Smooth muscle cell (in vitro differentiated cells): ENCODE results near the gene RGPD3. TPM values are rescaled to one million over a fixed set of nuclear protein-coding genes. Genes with fewer than 3 reads are reported as not detected.
"Not testable (repeated sequence)": the region's sequence is repeated elsewhere in the genome, so short reads cannot be mapped to it uniquely, and the experiment has no call there.

Experiments
- DNase-seq: peaks from one replicate; lab custom pipeline; 2025; ENCODE audit not compliant: unreplicated experiment; lab: John Stamatoyannopoulos, UW
- H2AFZ ChIP-seq: fragments of 200-600 bp; sonication (generic); 2 replicates; pipeline ENCODE4 v1.6.0; 2016; ENCODE audit warnings: antibody characterized with exemption, low read depth, mild to moderate bottlenecking
- H3F3A ChIP-seq: fragments of 200-600 bp; sonication (generic); 2 replicates; pipeline ENCODE4 v1.6.0; 2017; ENCODE audit warnings: antibody characterized with exemption, low read depth
- H3K27ac ChIP-seq: fragments of 200-600 bp; sonication (generic); 2 replicates; pipeline ENCODE4 v1.5.1; 2016; ENCODE audit warnings: low read depth, mild to moderate bottlenecking
- H3K27me3 ChIP-seq: fragments of 200-600 bp; sonication (generic); 2 replicates; pipeline ENCODE4 v1.6.1; 2016; ENCODE audit warnings: low read depth, mild to moderate bottlenecking
- H3K36me3 ChIP-seq: fragments of 200-600 bp; sonication (generic); 2 replicates; pipeline ENCODE4 v1.5.1; 2016; ENCODE audit warnings: low read depth
- H3K4me1 ChIP-seq: fragments of 200-600 bp; sonication (generic); 2 replicates; pipeline ENCODE4 v1.5.1; 2016; ENCODE audit warnings: low read depth
- H3K4me2 ChIP-seq: fragments of 200-600 bp; sonication (generic); 2 replicates; pipeline ENCODE4 v1.6.0; 2016; ENCODE audit warnings: mild to moderate bottlenecking
- H3K4me3 ChIP-seq: fragments of 200-600 bp; sonication (generic); 2 replicates; pipeline ENCODE4 v1.5.1; 2016; ENCODE audit warnings: mild to moderate bottlenecking
- H3K79me2 ChIP-seq: fragments of 200-600 bp; sonication (generic); 2 replicates; pipeline ENCODE4 v1.6.0; 2016; ENCODE audit warnings: low read depth, mild to moderate bottlenecking
- H3K9ac ChIP-seq: fragments of 200-600 bp; sonication (generic); 2 replicates; pipeline ENCODE4 v1.6.0; 2016; ENCODE audit warnings: low read depth
- H3K9me3 ChIP-seq: fragments of 200-600 bp; sonication (generic); replicated peaks from 2 replicates; pipeline ENCODE4 v1.5.1; 2016; ENCODE audit warnings: low read depth
- H4K20me1 ChIP-seq: fragments of 200-600 bp; sonication (generic); 2 replicates; pipeline ENCODE4 v1.6.0; 2016; ENCODE audit warnings: low read depth
- WGBS: methylation state at CpG from one replicate; pipeline ENCODE4 v1.1.7; 2016; ENCODE audit warnings: low lambda C conversion rate; 5-methylcytosine and 5-hydroxymethylcytosine counted together
- polyA plus RNA-seq: library from polyadenylated mRNA; unstranded; fragments of >200 nt; fragmentation: Nextera tagmentation; extraction: Ambion mirVana; gene quantifications from 2 replicates; pipeline ENCODE4 v1.2.1, GENCODE V29; 2016
- total RNA-seq: library from RNA; depleted of rRNA; stranded (reverse); fragments of >200 nt; gene quantifications from 2 replicates; pipeline ENCODE4 v1.2.3, GENCODE V29; 2014
- TF ChIP-seq, protein P1 (sequence below): fragments of 200-600 bp; sonication (generic); IDR thresholded peaks from 2 replicates; pipeline ENCODE4 v1.5.1; 2017; ENCODE audit warnings: borderline replicate concordance, mild to moderate bottlenecking, antibody characterized with exemption; ENCODE audit not compliant: insufficient read depth, poor library complexity, severe bottlenecking

RGPD3 gene
- total and polyA plus RNA-seq, 2 experiments from 2014 or later = 0.04 TPM; not detected in 1

DNA sequence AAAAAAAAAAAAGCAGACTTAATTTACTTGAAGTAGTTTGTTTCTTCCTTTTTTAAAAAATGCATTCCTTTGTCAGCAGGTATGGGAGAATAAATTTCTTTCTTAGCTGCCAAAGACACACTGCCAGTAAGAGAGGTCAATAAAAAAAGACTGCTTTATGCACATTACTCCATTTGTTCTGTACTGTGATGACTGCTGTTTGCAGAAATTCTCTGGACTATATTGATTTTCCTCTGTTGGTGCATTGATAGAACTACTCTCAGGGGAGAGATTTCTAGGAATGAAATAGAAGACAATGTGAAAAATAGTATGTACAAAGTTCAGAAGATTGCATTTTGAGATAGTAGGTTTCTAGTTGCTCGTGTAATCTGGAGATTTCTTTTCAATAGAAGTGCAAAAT, 11.3 kb upstream of the RGPD3 start:
- not testable (repeated sequence) for H3K4me2 ChIP-seq, H4K20me1 ChIP-seq

DNA sequence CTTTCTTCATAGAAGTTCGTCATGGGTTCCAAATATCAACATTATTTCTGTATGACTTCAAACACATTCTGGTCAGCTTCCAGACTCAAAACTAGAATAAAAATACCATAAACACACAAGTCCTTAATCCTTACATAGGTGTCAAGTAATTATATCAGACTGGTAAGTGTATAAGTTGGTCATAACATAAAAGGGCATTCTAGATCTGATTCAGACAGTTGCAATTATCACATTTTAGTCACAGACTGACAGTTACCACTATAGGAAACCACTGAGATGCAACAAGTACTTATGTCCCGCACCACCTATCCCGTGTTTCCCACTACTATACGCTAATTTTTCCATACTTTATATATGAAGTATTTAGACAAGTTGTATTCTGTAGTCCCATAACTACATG, 9.4 kb upstream of the RGPD3 start:
- H3K36me3 ChIP-seq, H3K27me3 ChIP-seq, H3K4me3 ChIP-seq, H2AFZ ChIP-seq, H4K20me1 ChIP-seq, H3K79me2 ChIP-seq, H3K4me1 ChIP-seq, H3K4me2 ChIP-seq, H3K27ac ChIP-seq, DNase-seq, H3F3A ChIP-seq, H3K9ac ChIP-seq, H3K9me3 ChIP-seq: not testable (repeated sequence)
- WGBS = 89% methylated on average over 1 of the region's 4 CpGs

More for the DNA sequence above, 11.3 kb upstream of the RGPD3 start:
- H3K27me3 ChIP-seq, H3K27ac ChIP-seq, H3K79me2 ChIP-seq, H3K36me3 ChIP-seq, H2AFZ ChIP-seq, DNase-seq, H3K9me3 ChIP-seq, H3K4me3 ChIP-seq, H3K4me1 ChIP-seq, H3F3A ChIP-seq, H3K9ac ChIP-seq: not testable (repeated sequence)
- WGBS = 100% methylated on average over 1 of the region's 1 CpG

DNA sequence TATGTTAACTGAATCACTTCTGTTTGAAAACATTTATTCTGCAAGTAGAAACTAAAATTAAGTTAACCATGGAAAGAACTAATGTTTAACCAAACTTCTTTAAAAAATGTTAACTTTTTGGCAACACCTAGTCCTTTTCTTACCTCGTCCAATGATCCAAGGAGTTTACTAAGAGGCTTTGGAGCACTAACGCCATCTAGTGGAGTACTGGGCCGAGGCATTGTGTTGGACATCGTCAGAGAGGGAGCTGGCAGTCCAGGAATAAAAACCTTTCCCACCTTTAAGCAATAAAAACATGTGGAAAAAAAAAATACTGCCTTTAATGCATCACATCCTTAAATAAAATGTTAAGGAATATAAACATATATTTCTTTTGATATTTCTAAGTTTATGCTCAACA, 2.4 kb upstream of the RGPD3 start:
- WGBS = 0% methylated on average over 3 of the region's 4 CpGs
- not testable (repeated sequence) for H3K4me3 ChIP-seq, H3K9ac ChIP-seq, H3K79me2 ChIP-seq, H3K27me3 ChIP-seq, H3K9me3 ChIP-seq, H3K36me3 ChIP-seq, DNase-seq, H4K20me1 ChIP-seq, H3F3A ChIP-seq, H3K4me2 ChIP-seq, H3K4me1 ChIP-seq, H2AFZ ChIP-seq, H3K27ac ChIP-seq
- TF ChIP-seq, protein P1, sequence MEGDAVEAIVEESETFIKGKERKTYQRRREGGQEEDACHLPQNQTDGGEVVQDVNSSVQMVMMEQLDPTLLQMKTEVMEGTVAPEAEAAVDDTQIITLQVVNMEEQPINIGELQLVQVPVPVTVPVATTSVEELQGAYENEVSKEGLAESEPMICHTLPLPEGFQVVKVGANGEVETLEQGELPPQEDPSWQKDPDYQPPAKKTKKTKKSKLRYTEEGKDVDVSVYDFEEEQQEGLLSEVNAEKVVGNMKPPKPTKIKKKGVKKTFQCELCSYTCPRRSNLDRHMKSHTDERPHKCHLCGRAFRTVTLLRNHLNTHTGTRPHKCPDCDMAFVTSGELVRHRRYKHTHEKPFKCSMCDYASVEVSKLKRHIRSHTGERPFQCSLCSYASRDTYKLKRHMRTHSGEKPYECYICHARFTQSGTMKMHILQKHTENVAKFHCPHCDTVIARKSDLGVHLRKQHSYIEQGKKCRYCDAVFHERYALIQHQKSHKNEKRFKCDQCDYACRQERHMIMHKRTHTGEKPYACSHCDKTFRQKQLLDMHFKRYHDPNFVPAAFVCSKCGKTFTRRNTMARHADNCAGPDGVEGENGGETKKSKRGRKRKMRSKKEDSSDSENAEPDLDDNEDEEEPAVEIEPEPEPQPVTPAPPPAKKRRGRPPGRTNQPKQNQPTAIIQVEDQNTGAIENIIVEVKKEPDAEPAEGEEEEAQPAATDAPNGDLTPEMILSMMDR = peak; percentile 28

DNA sequence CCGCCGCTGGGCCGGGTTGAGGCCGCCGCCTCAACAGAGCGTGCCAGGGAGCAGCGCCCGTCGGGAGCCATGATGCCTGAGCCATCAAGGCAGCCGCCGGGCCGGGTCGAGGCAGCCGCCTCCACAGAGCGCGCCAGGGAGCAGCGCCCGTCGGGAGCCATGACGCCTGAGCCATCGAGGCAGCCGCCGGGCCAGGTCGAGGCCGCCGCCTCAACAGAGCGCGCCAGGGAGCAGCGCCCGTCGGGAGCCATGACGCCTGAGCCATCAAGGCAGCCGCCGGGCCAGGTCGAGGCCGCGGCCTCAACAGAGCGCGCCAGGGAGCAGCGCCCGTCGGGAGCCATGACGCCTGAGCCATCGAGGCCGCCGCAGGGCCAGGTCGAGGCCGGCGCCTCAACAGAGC, 697 bp downstream of the RGPD3 start:
- not testable (repeated sequence) for H3K36me3 ChIP-seq, H3K4me1 ChIP-seq, H2AFZ ChIP-seq, H3K9me3 ChIP-seq, H3K4me2 ChIP-seq, H3K27me3 ChIP-seq, H3F3A ChIP-seq, H3K27ac ChIP-seq, DNase-seq, H3K9ac ChIP-seq, H3K79me2 ChIP-seq, H3K4me3 ChIP-seq, H4K20me1 ChIP-seq
- WGBS = over 99% methylated on average over 36 of the region's 49 CpGs

DNA sequence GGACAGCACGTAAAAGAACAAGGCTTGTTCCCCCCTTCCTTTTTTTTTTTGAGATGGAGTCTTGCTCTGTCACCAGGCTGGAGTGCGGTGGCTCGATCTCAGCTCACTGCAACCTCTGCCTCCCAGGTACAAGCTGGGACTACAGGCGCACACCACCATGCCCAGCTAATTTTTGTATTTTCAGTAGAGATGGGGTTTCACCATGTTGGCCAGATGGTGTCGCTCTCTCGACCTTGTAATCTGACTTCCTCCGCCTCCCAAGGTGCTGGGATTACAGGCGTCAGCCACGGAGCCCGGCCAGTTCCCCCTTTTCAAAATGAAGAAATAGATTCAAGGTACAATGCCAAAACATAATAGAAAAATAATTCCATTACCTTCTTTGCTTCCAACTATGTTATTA, 6.3 kb downstream of the RGPD3 start:
- H3K4me1 ChIP-seq, DNase-seq, H3K27ac ChIP-seq, H3K27me3 ChIP-seq, H3K36me3 ChIP-seq, H3K4me3 ChIP-seq, H3K4me2 ChIP-seq, H3F3A ChIP-seq, H2AFZ ChIP-seq, H3K79me2 ChIP-seq, H3K9me3 ChIP-seq, H4K20me1 ChIP-seq, H3K9ac ChIP-seq: not testable (repeated sequence)
- WGBS = 50% methylated on average over 10 of the region's 10 CpGs

DNA sequence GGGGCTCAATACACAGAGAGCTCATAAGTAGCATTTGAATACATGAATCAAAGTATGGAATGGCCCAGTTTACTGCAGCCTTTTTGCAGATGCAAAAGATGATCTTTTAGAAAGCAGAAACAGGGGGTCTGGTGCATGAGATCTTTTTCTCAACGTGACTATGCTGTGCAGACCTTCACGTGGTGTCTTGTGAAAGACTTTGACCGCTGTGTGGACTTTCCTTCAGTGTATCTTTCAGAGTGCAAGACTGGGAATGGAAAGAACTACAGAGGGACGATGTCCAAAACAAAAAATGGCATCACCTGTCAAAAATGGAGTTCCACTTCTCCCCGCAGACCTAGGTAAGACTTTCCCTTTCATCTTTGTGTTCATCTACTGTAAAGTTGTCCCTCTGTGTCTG, 77.5 kb downstream of the RGPD3 start:
- not testable (repeated sequence) for H3K9ac ChIP-seq, H3K27me3 ChIP-seq, H3K4me1 ChIP-seq, DNase-seq, H3K27ac ChIP-seq, H3F3A ChIP-seq, H3K79me2 ChIP-seq, H3K36me3 ChIP-seq, H3K4me2 ChIP-seq, H3K9me3 ChIP-seq, H4K20me1 ChIP-seq, H2AFZ ChIP-seq, H3K4me3 ChIP-seq
- WGBS = 81% methylated on average over 5 of the region's 5 CpGs

DNA sequence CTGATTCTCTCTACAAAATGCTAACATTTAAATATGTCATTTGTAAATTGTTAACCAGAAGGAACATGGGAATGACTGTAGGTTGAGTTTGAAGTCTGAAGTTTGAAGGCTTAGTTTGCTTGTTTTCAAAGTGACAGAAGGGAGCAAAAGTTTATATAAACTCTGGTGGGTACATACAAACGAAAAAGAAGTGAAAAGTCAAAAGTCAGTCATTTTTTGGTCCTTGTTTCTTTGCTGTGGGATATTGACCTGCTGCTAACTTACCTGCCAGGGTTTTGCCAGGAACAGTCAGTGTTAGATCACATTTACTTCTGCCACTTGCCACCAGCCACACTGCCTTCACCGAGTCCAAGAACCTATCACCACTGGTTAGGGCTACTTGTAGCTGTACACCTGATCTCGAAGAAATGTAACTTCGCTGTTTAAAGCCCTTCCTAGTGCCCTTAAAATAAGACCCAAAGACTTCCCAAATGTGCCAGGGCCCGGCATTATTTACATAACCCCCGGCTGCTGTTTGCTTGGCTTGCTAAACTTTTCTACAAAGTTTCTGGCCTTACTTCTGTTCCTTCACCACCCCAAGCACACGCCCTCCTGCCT, 79.3 kb downstream of the RGPD3 start:
- H3K27ac ChIP-seq, H3K9ac ChIP-seq, H3K27me3 ChIP-seq, H3K4me1 ChIP-seq, H2AFZ ChIP-seq, H3K4me3 ChIP-seq, H3K36me3 ChIP-seq, H3K9me3 ChIP-seq, H4K20me1 ChIP-seq, H3K4me2 ChIP-seq, H3K79me2 ChIP-seq, DNase-seq, H3F3A ChIP-seq: not testable (repeated sequence)
- 87% methylated on average over 7 of the region's 7 CpGs for WGBS

DNA sequence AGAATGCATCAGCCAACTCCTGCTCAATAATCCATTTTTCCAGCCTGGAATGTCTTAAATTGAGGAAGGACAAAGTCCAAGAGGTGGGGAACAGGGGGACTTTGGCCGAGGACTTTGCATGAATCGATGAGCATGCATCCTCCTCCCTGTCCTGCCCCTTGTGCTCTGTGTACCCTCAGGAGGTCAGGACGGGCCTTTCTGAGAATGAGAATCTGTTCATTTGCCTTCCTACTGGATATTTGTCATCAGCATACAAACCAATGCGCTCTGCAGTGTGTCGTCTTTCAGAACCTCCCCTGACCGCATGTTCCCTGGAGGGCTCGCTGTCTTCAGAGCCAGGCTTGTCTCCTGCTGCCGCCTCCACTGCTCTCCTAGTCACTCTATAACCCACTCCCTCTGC, 83.7 kb downstream of the RGPD3 start:
- not testable (repeated sequence) for H3K4me2 ChIP-seq, H4K20me1 ChIP-seq, H3K4me3 ChIP-seq, H3F3A ChIP-seq, H3K27me3 ChIP-seq, H3K79me2 ChIP-seq, DNase-seq, H3K9me3 ChIP-seq, H2AFZ ChIP-seq, H3K36me3 ChIP-seq, H3K9ac ChIP-seq, H3K4me1 ChIP-seq, H3K27ac ChIP-seq
- 92% methylated on average over 8 of the region's 8 CpGs for WGBS
